ENCODE results near the gene SH3GLB1. TPM values are rescaled to one million over a fixed set of nuclear protein-coding genes. Genes with fewer than 3 reads are reported as not detected.

SH3GLB1 gene
- total and polyA plus RNA-seq, 2 donors (not counting 1 experiment from before 2014, with no cell fraction given) = 13.2 to 57.3 TPM

- TF ChIP-seq CTCF (IDR thresholded peaks at IDR 0.05) = no peak
- no peak for TF ChIP-seq EZH2 (IDR thresholded peaks at IDR 0.05; ENCODE audit: borderline replicate concordance, insufficient read depth, low read depth, low read length, poor library complexity, severe bottlenecking)
- H2AFZ ChIP-seq (ENCODE audit: insufficient read depth, low read depth, low read length, poor library complexity, severe bottlenecking) = no peak overlapping the region
- 93% methylated on average over 2 of the region's 3 CpGs for WGBS (ENCODE audit: insufficient coverage)
- H3K27me3 Mint-ChIP-seq = peaks cover 14% of the 10 kb centered on the region
- no peak overlapping the region for H3K4me2 ChIP-seq (replicated peaks; ENCODE audit: low read depth, low read length, poor library complexity, severe bottlenecking)
- no peaks in the 10 kb centered on the region for H4K20me1 ChIP-seq (ENCODE audit: control insufficient read depth, insufficient read depth, low read length, poor library complexity, severe bottlenecking)
- no peak overlapping the region for H3K27ac ChIP-seq (ENCODE audit: low read length in 2 of 2)
- no peak overlapping the region for H3K9ac ChIP-seq (ENCODE audit: low read length)
- no peak overlapping the region for H3K4me3 ChIP-seq (ENCODE audit: control extremely low read depth in 1 of 5, extremely low read depth in 1 of 5, insufficient read depth in 1 of 5, low read depth in 2 of 5, low read length in 4 of 5)
- ATAC-seq (ENCODE audit: low read depth) (no peak), DNase-seq (no peak)
- ChIA-PET POLR2A (no interaction called here), CTCF (no interaction called here)
- no peak overlapping the region for H3K27ac Mint-ChIP-seq
- peaks cover 5 to 7% of the 10 kb centered on the region in 2 donors for H3K4me1 ChIP-seq (ENCODE audit: control insufficient read depth in 2 of 2, insufficient read depth in 2 of 2, low read length in 2 of 2)
- H3K36me3 ChIP-seq (replicated peaks in 1 of 2; ENCODE audit: control extremely low read depth in 1 of 2, control insufficient read depth in 1 of 2, extremely low read depth in 1 of 2, insufficient read depth in 2 of 2, low read length in 1 of 2) = no peaks in the 10 kb centered on the region
- peaks cover 2% of the 10 kb centered on the region for H3K9me3 Mint-ChIP-seq (ENCODE audit: insufficient read depth)
- no peak overlapping the region for H3K4me3 Mint-ChIP-seq
- no peaks in the 10 kb centered on the region for H3K79me2 ChIP-seq (ENCODE audit: control insufficient read depth, insufficient read depth, low read length)
- H3K27me3 ChIP-seq (replicated peaks in 1 of 4; ENCODE audit: control extremely low read depth in 1 of 4, control insufficient read depth in 3 of 4, insufficient read depth in 4 of 4, low read length in 3 of 4) = peaks cover 0 to 9% (median 0%) of the 10 kb centered on the region in 4 experiments
- intact Hi-C loops (cut with micrococcal nuclease) = no loop called here
- H3K4me1 Mint-ChIP-seq = peaks cover 10% of the 10 kb centered on the region
- peaks cover 0 to 8% (median 3%) of the 10 kb centered on the region in 3 donors for H3K9me3 ChIP-seq (ENCODE audit: control extremely low read depth in 1 of 3, control insufficient read depth in 2 of 3, insufficient read depth in 1 of 3, low read length in 2 of 3)
Measured at GRCh38 chr1:86758570-86758969, 54.2 kb downstream of the SH3GLB1 start.

GRCh38 chr1:86760199-86760598 is 55.8 kb downstream of the SH3GLB1 start:
- no CpG with 5 or more reads among the region's 1 CpG for WGBS (ENCODE audit: insufficient coverage)
- no peak for TF ChIP-seq EZH2 (IDR thresholded peaks at IDR 0.05; ENCODE audit: borderline replicate concordance, insufficient read depth, low read depth, low read length, poor library complexity, severe bottlenecking)
- no peak for TF ChIP-seq CTCF (IDR thresholded peaks at IDR 0.05)
- H3K27ac Mint-ChIP-seq = no peak overlapping the region

More at GRCh38 chr1:86760199-86760598, 55.8 kb downstream of the SH3GLB1 start:
- Histone ChIP-seq H3K27ac (ENCODE audit: low read length in 2 of 2) (no peak overlapping the region), H4K20me1 (ENCODE audit: control insufficient read depth, insufficient read depth, low read length, poor library complexity, severe bottlenecking) (no peaks in the 10 kb centered on the region), H3K4me2 (replicated peaks; ENCODE audit: low read depth, low read length, poor library complexity, severe bottlenecking) (no peak overlapping the region), H3K9ac (ENCODE audit: low read length) (no peak overlapping the region), H2AFZ (ENCODE audit: insufficient read depth, low read depth, low read length, poor library complexity, severe bottlenecking) (no peak overlapping the region), H3K9me3 (ENCODE audit: control extremely low read depth in 1 of 3, control insufficient read depth in 2 of 3, insufficient read depth in 1 of 3, low read length in 2 of 3) (peaks cover 0 to 7% (median 3%) of the 10 kb centered on the region in 3 donors), H3K4me3 (ENCODE audit: control extremely low read depth in 1 of 5, extremely low read depth in 1 of 5, insufficient read depth in 1 of 5, low read depth in 2 of 5, low read length in 4 of 5) (no peak overlapping the region), H3K27me3 (replicated peaks in 1 of 4; ENCODE audit: control extremely low read depth in 1 of 4, control insufficient read depth in 3 of 4, insufficient read depth in 4 of 4, low read length in 3 of 4) (peaks cover 0 to 11% (median 0%) of the 10 kb centered on the region in 4 experiments), H3K79me2 (ENCODE audit: control insufficient read depth, insufficient read depth, low read length) (no peaks in the 10 kb centered on the region), H3K36me3 (replicated peaks in 1 of 2; ENCODE audit: control extremely low read depth in 1 of 2, control insufficient read depth in 1 of 2, extremely low read depth in 1 of 2, insufficient read depth in 2 of 2, low read length in 1 of 2) (no peaks in the 10 kb centered on the region), H3K4me1 (ENCODE audit: control insufficient read depth in 2 of 2, insufficient read depth in 2 of 2, low read length in 2 of 2) (peaks cover 5 to 7% of the 10 kb centered on the region in 2 donors)
- DNase-seq (no peak), ATAC-seq (ENCODE audit: low read depth) (no peak)
- ChIA-PET CTCF (no interaction called here), POLR2A (no interaction called here)
- no peak overlapping the region for H3K4me3 Mint-ChIP-seq
- H3K27me3 Mint-ChIP-seq = peaks cover 10% of the 10 kb centered on the region
- peaks cover 2% of the 10 kb centered on the region for H3K9me3 Mint-ChIP-seq (ENCODE audit: insufficient read depth)
- peaks cover 6% of the 10 kb centered on the region for H3K4me1 Mint-ChIP-seq
- intact Hi-C loops (cut with micrococcal nuclease) = no loop called here
